HG02840 (cell line): ENCODE results near the gene PLXNB3.
"Not testable (repeated sequence)": the region's sequence is repeated elsewhere in the genome, so short reads cannot be mapped to it uniquely, and the experiment has no call there.

Source experiments
- ATAC-seq: cut with Tn5 transposase; IDR thresholded peaks from one replicate; pipeline ENCODE4 v1.9.1; 2021; ENCODE audit warnings: mild to moderate bottlenecking, moderate library complexity, moderate number of reproducible peaks; ENCODE audit not compliant: unreplicated experiment, low FRiP score

Gene PLXNB3

GRCh38 chrX:153763989-153764755, at the start of gene PLXNB3:
PLXNB3 (plus strand) TSS chrX:153764249; CDS start chrX:153765536, 1,287 bp downstream.
- ATAC-seq, result no peak

- ATAC-seq, result no peak
Measured at GRCh38 chrX:153714256-153714655, 49.8 kb upstream of the PLXNB3 start.

- no peak for ATAC-seq
Measured at GRCh38 chrX:153717445-153717844, 46.6 kb upstream of the PLXNB3 start.

GRCh38 chrX:153719238-153719637, 44.8 kb upstream of the PLXNB3 start:
- no peak for ATAC-seq

- no peak for ATAC-seq
Measured at GRCh38 chrX:153719701-153720100, 44.3 kb upstream of the PLXNB3 start.

- no peak for ATAC-seq
Measured at GRCh38 chrX:153722704-153723350, 41.2 kb upstream of the PLXNB3 start.

GRCh38 chrX:153723351-153724251, 40.4 kb upstream of the PLXNB3 start:
- ATAC-seq, result peak; percentile 23

- peak; percentile 56 for ATAC-seq
Measured at GRCh38 chrX:153724252-153725038, 39.6 kb upstream of the PLXNB3 start, which contains the start of the genes ABCD1 and BCAP31. ABCD1 (plus strand) TSS chrX:153724856; CDS start chrX:153725267, 411 bp downstream. BCAP31 (minus strand) TSS chrX:153724387; CDS start chrX:153723244, 1,143 bp downstream.

- peak; percentile 1 for ATAC-seq
Measured at GRCh38 chrX:153725039-153725831, 38.8 kb upstream of the PLXNB3 start.

- no peak for ATAC-seq
Measured at GRCh38 chrX:153725832-153726285, 38.2 kb upstream of the PLXNB3 start.

GRCh38 chrX:153726286-153727122, 37.5 kb upstream of the PLXNB3 start:
- ATAC-seq, result no peak

- ATAC-seq, result no peak
Measured at GRCh38 chrX:153727123-153727931, 36.7 kb upstream of the PLXNB3 start.

- ATAC-seq, result no peak
Measured at GRCh38 chrX:153728095-153728494, 36.0 kb upstream of the PLXNB3 start.

GRCh38 chrX:153728951-153729631, 35.0 kb upstream of the PLXNB3 start:
- no peak for ATAC-seq

GRCh38 chrX:153730115-153730514, 33.9 kb upstream of the PLXNB3 start:
- ATAC-seq, result not testable (repeated sequence)

- no peak for ATAC-seq
Measured at GRCh38 chrX:153731117-153731844, 32.8 kb upstream of the PLXNB3 start.
